Gastrocnemius medialis (tissue), 4 donors: ENCODE data around the gene DCAF12L1. TPM values are rescaled to one million over a fixed set of nuclear protein-coding genes. Genes with fewer than 3 reads are reported as not detected.

Experiments
- ATAC-seq, 2 donors: fragments of 150-250 bp; one replicate each; pipeline ENCODE4 v1.9.1; 2016
- DNase-seq, 2 donors: peaks; one replicate each; pipeline ENCODE4 v3.0.0-alpha.2; 2019
- H3K27ac ChIP-seq, 4 donors: fragments of 200-600 bp; sonication (generic); 1 replicate in 1 of 4; 2 replicates in 3 of 4; pipeline ENCODE4 v1.5.1; 2016 to 2018; ENCODE audit warnings: mild to moderate bottlenecking in 2 of 4, moderate library complexity in 1 of 4
- H3K27me3 ChIP-seq, 3 donors: fragments of 200-600 bp; sonication (generic) in 2 of 3; 1 replicate in 1 of 3; 2 replicates in 2 of 3; pipeline versions ENCODE4 v1.5.1 to v1.6.0; 2016 to 2019; ENCODE audit warnings: mild to moderate bottlenecking in 1 of 3, moderate library complexity in 1 of 3
- H3K36me3 ChIP-seq, 2 donors: fragments of 200-600 bp; sonication (generic) in 1 of 2; one replicate each; pipeline ENCODE4 v1.5.1; 2017 to 2018
- H3K4me1 ChIP-seq, 2 donors: fragments of 200-600 bp; sonication (generic) in 1 of 2; one replicate each; pipeline ENCODE4 v1.5.1; 2016 to 2017; ENCODE audit warnings: mild to moderate bottlenecking in 2 of 2
- H3K4me3 ChIP-seq, 4 donors: fragments of 200-600 bp; sonication (generic) in 3 of 4; 1 replicate in 1 of 4; 2 replicates in 3 of 4; pipeline ENCODE4 v1.5.1; 2016 to 2019; ENCODE audit warnings: mild to moderate bottlenecking in 2 of 4
- H3K9me3 ChIP-seq, 3 donors: fragments of 200-600 bp; sonication (generic) in 2 of 3; 1 replicate in 1 of 3; 2 replicates in 2 of 3; pipeline ENCODE4 v1.5.1; 2016 to 2019
- POLR2A ChIP-seq, 2 donors: fragments of 450-650 bp; IDR thresholded peaks; one replicate each; pipeline ENCODE4 v1.6.1; 2017; ENCODE audit warnings: antibody characterized with exemption in 2 of 2, mild to moderate bottlenecking in 2 of 2, moderate library complexity in 2 of 2
- in situ Hi-C, 4 donors: fragments of 200-750 bp; cut with MboI; loops; one replicate each; pipeline versions ENCODE4 v1.15.0 to v1.8.0; 2017; ENCODE audit warnings: low sequenced_read_pairs in 4 of 4
- intact Hi-C: fragments of 100-400 bp; cut with DNase I; formaldehyde crosslinking; loops from one replicate; pipeline ENCODE4 v1.15.1; 2023; ENCODE audit warnings: low total_unique reads
- total RNA-seq, 4 donors: library from RNA; depleted of rRNA; stranded (reverse); fragments of >200 nt; gene quantifications; one replicate each; pipeline versions ENCODE4 v1.1.0 to v1.2.3, GENCODE V29; 2016
- TF ChIP-seq, protein P1 (sequence below), 5 experiments: fragments of 450-650 bp in 3 of 5; fragments of 200-600 bp in 2 of 5; sonication (generic) in 2 of 5; IDR thresholded peaks in 4 of 5; conservative IDR thresholded peaks in 1 of 5; 1 replicate in 4 of 5; 2 replicates in 1 of 5; pipeline ENCODE4 v1.5.1; 2016 to 2019; ENCODE audit warnings: antibody characterized with exemption in 5 of 5, mild to moderate bottlenecking in 3 of 5, moderate library complexity in 3 of 5

DCAF12L1 gene
- total RNA-seq, 4 donors from 2014 or later: not detected

GRCh38 chrX:126551725-126552312 lies 795 bp downstream of the DCAF12L1 start:
- Histone ChIP-seq H3K36me3 (no peaks in the 10 kb centered on the region), H3K27me3 (no peaks in the 10 kb centered on the region), H3K4me1 (no peaks in the 10 kb centered on the region), H3K27ac (no peak overlapping the region), H3K4me3 (no peak overlapping the region), H3K9me3 (no peaks in the 10 kb centered on the region)
- in situ Hi-C loops (no loop called here), intact Hi-C loops (no loop called here)
- DNase-seq (no peak), ATAC-seq (no peak)
- TF ChIP-seq POLR2A (IDR thresholded peaks at IDR 0.05): no peak
- TF ChIP-seq, protein P1, sequence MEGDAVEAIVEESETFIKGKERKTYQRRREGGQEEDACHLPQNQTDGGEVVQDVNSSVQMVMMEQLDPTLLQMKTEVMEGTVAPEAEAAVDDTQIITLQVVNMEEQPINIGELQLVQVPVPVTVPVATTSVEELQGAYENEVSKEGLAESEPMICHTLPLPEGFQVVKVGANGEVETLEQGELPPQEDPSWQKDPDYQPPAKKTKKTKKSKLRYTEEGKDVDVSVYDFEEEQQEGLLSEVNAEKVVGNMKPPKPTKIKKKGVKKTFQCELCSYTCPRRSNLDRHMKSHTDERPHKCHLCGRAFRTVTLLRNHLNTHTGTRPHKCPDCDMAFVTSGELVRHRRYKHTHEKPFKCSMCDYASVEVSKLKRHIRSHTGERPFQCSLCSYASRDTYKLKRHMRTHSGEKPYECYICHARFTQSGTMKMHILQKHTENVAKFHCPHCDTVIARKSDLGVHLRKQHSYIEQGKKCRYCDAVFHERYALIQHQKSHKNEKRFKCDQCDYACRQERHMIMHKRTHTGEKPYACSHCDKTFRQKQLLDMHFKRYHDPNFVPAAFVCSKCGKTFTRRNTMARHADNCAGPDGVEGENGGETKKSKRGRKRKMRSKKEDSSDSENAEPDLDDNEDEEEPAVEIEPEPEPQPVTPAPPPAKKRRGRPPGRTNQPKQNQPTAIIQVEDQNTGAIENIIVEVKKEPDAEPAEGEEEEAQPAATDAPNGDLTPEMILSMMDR (IDR thresholded peaks at IDR 0.05 in 4 of 5, conservative IDR thresholded peaks at IDR 0.05 in 1 of 5): no peak

GRCh38 chrX:126551306-126551705 lies 1.3 kb downstream of the DCAF12L1 start:
- no peak for TF ChIP-seq POLR2A (IDR thresholded peaks at IDR 0.05)
- TF ChIP-seq, protein P1 (IDR thresholded peaks at IDR 0.05 in 4 of 5, conservative IDR thresholded peaks at IDR 0.05 in 1 of 5): no peak
- Histone ChIP-seq H3K27me3 (no peaks in the 10 kb centered on the region), H3K36me3 (no peaks in the 10 kb centered on the region), H3K4me3 (no peak overlapping the region), H3K9me3 (no peaks in the 10 kb centered on the region), H3K4me1 (no peaks in the 10 kb centered on the region), H3K27ac (no peak overlapping the region)
- intact Hi-C loops (no loop called here), in situ Hi-C loops (no loop called here)
- DNase-seq (no peak), ATAC-seq (no peak)

DNA sequence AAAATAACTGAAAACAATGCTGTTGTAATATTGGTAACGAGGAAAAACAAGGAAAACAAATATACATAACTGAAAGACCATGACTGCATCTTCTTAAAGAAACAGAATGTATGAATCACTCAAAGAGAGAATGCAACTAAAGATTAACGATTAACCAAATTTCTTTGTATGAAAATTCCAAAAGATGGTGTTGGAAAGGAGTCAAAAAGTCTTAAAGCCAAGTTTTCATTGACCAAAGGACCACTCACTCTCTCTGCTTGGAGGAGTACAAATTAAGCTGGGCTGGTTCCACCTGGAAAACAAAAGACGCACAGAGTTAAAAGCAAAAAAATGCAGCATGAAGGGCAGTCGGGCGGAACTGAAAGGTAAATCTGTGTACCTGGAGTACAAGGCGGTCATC lies 1.8 kb downstream of the DCAF12L1 start:
- no peak overlapping the region for H3K27ac ChIP-seq
- no peaks in the 10 kb centered on the region for H3K27me3 ChIP-seq
- H3K9me3 ChIP-seq: no peaks in the 10 kb centered on the region
- no peaks in the 10 kb centered on the region for H3K36me3 ChIP-seq
- no peak for TF ChIP-seq POLR2A (IDR thresholded peaks at IDR 0.05)
- TF ChIP-seq, protein P1 (IDR thresholded peaks at IDR 0.05 in 4 of 5, conservative IDR thresholded peaks at IDR 0.05 in 1 of 5): no peak
- no peak overlapping the region for H3K4me3 ChIP-seq
- H3K4me1 ChIP-seq: no peaks in the 10 kb centered on the region
- in situ Hi-C loops: no loop called here
- ATAC-seq: no peak
- intact Hi-C loops: no loop called here
- DNase-seq: no peak

DNA sequence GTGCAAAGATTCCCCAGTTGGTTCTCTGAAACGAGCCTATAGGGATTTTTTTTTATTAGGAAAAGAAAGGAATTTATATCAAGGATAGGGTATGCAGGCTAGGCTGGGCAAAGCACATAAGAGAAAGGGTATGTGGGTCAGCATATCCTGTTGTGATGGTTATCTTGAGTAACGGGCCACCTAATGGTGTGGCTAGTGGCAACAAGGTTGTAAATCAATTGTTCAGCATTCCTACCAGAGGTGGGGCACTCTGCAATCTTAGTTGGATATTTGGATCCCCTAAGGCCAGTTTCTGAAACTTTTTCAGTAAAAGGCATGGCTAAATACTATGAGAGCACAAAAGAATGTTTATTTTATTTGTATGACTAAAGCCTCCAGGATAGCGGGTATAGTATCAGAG lies 42.7 kb downstream of the DCAF12L1 start:
- intact Hi-C loops (no loop called here), in situ Hi-C loops (no loop called here)
- DNase-seq: no peak
- ATAC-seq: no peak
- Histone ChIP-seq H3K36me3 (no peaks in the 10 kb centered on the region), H3K4me1 (no peaks in the 10 kb centered on the region), H3K27me3 (no peaks in the 10 kb centered on the region), H3K4me3 (no peak overlapping the region), H3K9me3 (no peaks in the 10 kb centered on the region), H3K27ac (no peak overlapping the region)
- TF ChIP-seq, protein P1 (IDR thresholded peaks at IDR 0.05 in 4 of 5, conservative IDR thresholded peaks at IDR 0.05 in 1 of 5): no peak
- no peak for TF ChIP-seq POLR2A (IDR thresholded peaks at IDR 0.05)
